Measurements from ENCODE around the gene PIK3R6. TPM values are rescaled to one million over a fixed set of nuclear protein-coding genes. Genes with fewer than 3 reads are reported as not detected.

Gene PIK3R6
- total RNA-seq, 1 donor from 2014 or later, result 4.5 TPM

Other genes with a start within 250 kb of the PIK3R6 start
- 14.1 and 19.4 TPM in 2 replicates for gene MYH10, start 236.9 kb downstream of the PIK3R6 start, total RNA-seq
- 0.70 and 0.85 TPM in 2 replicates for gene CCDC42, start 122.8 kb downstream of the PIK3R6 start, total RNA-seq
- not detected in 2 replicates for gene SPDYE4, start 109.1 kb downstream of the PIK3R6 start, total RNA-seq
- 0.14 and 0.17 TPM in 2 replicates for gene MFSD6L, start 68.3 kb downstream of the PIK3R6 start, total RNA-seq
- gene PIK3R5, start 98.0 kb upstream of the PIK3R6 start, total RNA-seq, result 32.6 and 36.8 TPM in 2 replicates
- gene NTN1, start 153.8 kb upstream of the PIK3R6 start, total RNA-seq, result 0.43 and 0.51 TPM in 2 replicates